Hematopoietic multipotent progenitor cell treated with erythropoietin and hydrocortisone succinate and interleukin-3 and kit ligand, for 4 days (in vitro differentiated cells): ENCODE data around the gene CPTP.
"Not testable (repeated sequence)": the region's sequence is repeated elsewhere in the genome, so short reads cannot be mapped to it uniquely, and the experiment has no call there.

ENCODE experiments used
- DNase-seq: peaks from one replicate; pipeline ENCODE4 v3.0.0-alpha.2; 2015

Gene CPTP

DNA sequence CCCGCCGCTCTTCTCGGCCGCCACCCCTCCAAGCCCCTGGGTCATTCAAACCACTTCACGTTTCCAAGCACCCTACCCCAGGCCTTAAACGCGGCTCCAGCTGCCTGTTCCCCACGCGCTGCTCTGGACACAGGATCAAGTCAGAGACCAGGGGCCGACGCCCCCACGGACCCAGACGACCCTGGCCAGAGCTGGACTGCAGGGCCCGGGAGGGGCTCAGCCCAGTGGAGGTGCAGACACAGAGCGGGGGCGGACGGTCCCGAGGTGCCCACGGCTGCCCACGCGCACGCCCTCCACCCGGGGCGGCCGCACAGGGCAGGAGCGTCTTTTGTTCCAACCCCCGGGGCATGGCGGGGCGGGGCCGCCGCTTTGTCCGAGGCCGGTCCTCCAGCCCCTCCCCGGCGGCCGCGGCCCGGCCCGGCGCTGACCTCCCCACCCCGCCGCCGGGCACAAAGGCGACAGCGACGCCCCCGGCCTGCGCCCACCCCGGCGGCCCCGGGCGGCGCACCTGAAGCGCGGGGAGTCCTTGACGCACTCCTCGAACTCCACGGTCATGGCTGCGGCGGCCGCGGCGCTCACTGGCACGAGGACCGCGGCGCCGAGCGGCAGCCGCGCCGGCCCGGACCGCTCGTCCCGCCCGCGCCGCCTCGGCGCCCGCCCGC, 17.2 kb upstream of the CPTP start:
- no peak for DNase-seq

DNA sequence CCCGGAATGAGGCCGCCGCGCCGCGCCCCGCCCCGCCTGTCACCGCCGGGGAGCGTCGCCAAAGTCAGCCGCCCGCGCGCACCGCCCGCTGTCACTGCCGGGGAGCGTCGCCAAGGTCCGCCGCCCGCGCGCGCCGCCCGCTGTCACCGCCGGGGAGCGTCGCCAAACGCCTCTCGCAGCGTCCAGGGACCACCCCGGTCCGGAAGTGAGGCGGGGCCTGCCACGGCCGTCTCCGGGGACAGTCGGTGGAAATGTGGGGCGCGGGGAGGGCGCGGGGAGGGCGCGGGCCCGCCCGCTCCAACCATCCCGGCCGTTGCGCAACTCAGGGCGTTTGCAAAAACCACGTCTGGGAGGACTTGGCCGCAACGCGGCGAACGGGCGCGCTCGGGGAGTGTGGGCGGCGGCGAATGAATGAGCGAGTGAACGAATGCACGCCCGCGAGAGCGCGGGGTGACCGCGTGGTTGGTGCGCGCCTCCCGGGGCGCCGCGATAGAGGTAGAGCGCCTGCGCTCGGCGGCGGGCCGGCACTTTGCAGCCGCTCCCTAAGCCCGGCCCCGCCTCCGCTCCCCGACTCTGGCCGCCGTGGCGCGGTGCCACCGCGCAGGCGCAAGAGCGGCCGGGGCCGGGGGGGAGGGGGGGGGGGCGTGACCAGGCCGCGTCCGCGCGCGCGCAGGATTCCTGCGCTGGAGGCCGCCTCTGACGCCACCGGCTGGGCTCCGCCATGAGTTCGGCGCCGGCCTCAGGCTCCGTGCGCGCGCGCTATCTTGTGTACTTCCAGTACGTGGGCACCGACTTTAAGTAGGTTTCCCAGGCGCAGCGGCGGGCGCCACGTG, 16.5 kb upstream of the CPTP start, which contains the start of the genes ACAP3 and PUSL1:
Gene ACAP3 (minus strand): TSS at position 8 of the 833 bp plus-strand sequence. CDS start 115 bp downstream, outside the sequence.
Gene PUSL1 (plus strand): TSS at position 675 of the 833 bp plus-strand sequence. CDS start 47 bp downstream, at position 722.
- DNase-seq = peak; percentile 96

- no peak for DNase-seq
These were observed 15.8 kb upstream of the CPTP start for GRCh38 chr1:1308756-1309250.

DNA sequence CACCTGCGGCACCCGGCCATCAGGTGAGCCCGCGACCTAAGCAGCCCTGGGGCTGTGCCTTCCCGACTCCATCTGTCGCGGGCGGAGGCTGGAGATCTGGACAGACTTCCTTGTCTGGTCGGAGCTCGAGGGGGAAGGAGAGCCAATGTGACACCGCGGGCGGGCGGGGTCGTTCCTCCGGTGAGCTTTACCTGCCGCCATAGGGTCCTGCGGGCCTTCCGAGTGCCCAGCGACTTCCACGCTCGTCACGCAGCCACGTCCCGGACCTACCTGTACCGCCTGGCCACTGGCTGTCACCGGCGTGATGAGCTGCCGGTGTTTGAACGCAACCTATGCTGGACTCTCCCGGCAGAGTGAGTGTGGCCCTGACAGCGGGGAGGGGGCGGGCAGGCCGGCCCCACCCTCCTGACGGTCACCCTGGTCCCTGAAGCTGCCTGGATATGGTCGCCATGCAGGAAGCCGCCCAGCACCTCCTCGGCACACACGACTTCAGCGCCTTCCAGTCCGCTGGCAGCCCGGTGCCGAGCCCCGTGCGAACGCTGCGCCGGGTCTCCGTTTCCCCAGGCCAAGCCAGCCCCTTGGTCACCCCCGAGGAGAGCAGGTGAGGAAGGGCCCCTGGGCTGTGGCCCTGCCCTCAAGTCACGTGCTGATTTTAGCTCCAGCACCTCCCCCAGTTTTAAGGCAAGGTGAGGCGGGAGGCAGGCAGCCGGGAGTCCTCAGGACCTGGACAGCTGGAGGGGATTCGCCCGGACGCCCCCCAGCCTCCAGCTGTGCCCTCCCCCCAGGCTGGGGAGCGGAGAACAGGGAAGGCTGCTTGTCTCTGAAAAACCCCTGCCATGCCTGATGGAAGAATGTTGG, 15.1 kb upstream of the CPTP start:
- peak; percentile 50 for DNase-seq

DNA sequence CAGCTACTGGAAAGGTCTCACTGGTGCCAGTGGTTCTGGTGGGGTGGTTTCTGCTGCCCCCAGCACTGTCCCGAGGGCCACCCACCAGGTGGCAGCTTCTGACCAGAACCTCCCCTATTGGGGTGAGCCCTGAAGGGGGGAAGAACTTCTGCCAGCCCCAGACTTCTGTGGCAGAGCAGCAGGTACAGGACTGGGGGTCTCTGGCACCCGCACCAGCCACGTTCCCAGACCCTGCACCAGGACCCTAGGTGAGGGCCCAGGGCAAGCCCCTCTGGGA, 14.6 kb upstream of the CPTP start:
- DNase-seq = no peak

- no peak for DNase-seq
These were observed 14.0 kb upstream of the CPTP start for GRCh38 chr1:1310476-1311053.

- DNase-seq = no peak
These were observed 13.2 kb upstream of the CPTP start for GRCh38 chr1:1311107-1312104.

DNA sequence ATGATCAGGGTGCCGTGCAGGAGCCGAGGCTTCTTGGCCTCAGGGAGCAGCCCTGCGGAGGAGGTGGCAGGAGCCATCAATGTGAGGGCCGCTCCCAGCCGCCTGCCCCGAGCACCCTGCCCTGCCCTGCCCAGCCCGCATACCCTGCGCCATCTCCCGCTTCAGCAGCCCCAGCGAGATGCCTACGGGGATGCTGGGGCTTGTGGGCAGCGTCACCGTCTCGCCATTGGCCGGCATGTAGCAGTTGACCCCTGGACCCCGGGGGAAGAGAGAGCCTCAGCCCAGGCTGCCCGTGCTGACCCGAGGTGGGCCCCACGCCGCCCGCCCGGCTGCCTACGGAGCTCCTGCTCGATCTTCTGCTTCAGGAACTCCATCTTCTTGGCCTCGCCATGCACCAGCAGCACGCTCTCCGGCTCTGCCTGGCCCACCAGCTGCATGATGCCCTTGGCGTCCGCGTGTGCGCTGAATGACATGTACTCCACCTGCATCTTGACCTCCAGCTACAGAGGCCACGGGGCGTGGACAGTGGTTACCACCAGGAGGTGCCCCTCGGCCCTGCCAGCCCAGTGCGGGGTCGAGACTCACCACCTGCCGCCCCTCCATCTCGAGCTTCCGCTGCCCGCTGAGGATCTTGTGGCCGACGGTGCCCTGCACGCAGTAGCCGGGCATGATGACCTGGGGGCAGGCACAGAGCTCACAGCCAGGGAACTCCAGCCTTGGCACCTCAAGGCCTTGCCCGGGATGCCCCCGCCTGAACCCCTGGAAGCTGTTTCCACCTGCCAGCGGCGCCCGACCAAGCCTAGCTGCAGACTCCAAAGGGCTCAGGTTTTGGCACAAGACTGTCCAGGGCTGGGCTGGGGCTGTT, 11.9 kb upstream of the CPTP start:
- DNase-seq = no peak

GRCh38 chr1:1313500-1314236, 10.9 kb upstream of the CPTP start:
- no peak for DNase-seq

DNA sequence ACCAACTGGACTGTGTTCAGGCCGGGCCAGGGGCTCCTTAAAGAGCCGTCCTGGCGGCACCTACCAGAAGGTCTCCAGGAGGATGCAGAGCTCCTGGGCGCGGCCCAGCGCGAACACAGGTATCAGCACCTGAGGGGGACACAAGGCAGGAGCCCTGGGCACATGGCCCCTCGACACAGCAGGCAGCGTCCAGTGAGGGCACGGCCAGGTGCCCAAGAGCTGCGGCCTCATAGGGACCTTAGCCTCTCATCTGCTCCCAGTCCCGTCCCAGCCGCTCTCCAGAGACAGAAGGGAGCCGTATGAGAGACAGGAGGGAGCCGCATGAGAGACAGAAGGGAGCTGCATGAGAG, 10.4 kb upstream of the CPTP start:
- DNase-seq = no peak

- DNase-seq = no peak
These were observed 9.8 kb upstream of the CPTP start for GRCh38 chr1:1314678-1315335.

DNA sequence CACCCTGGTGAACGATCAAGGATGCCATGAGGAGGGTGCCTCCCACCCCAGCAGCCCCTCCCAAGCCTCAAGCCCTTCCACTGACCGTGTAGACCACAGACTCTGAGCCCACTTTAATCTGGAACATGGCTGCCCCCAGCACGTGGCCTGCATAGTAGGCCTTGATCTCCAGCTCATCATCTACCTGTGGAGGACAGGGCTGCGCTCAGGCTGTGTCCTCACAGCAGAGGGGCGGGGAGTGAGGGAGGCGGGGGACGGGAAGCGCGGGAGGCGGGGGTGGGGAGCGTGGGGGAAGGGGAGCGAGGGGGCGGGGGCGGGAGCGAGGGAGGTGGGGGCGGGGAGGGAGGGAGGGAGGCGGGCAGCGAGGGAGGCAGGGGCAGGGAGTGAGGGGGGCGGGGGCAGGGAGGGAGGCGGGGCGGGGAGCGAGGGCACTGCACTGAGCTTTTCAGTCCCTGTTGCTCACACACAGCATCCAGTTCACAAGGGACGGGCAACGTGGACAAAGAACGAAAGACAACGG, 9.1 kb upstream of the CPTP start:
- DNase-seq = no peak

GRCh38 chr1:1316199-1316598, 8.4 kb upstream of the CPTP start:
- not testable (repeated sequence) for DNase-seq

GRCh38 chr1:1317420-1317819, 7.2 kb upstream of the CPTP start:
- no peak for DNase-seq

GRCh38 chr1:1318131-1318652, 6.4 kb upstream of the CPTP start:
- DNase-seq = no peak

DNA sequence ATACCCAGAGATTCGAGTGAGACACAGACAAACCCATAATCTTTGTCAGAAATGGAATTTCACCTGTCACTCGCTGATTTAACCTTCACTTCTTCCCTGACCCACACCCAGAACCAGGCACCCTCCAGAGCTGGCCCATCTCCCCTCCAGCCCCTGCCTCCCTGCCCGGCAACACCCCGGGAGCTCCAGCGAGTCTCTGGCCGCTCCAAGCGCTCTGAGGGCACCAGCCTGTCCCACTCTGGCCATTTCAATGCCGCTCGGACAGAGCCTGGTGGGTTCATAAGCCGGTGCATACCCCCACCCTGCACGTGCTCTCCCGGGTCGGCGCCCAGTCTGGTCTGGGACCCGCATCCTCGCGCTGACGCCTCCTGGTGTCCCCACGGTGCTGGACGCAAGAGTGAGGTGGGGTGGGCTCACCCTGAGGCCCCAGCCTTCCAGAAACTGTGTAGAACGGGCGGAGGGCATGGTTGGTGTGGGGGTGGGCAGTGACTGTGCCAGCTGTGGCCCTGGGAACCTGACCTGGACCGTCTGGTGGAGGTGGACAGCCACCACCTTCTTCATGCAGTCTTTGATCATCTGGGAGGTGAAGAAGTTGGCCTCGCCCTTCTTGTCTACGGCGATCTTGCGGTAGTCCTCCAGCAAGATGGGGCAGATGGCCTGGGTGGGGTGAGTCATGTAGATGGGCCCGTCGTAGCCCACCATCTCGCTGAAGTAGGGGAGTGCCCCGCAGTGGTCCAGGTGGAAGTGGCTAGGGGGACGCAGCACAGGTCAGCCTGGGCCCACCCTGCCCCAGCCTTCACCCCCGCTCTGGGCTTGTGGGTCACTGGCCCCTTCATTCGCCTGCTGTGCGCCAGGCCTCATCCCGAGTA, 5.6 kb upstream of the CPTP start:
- DNase-seq = no peak

GRCh38 chr1:1319646-1319941, 5.0 kb upstream of the CPTP start:
- no peak for DNase-seq
